Ovary (tissue), 9 donors: ENCODE measurements around the gene HSPA9. TPM values are rescaled to one million over a fixed set of nuclear protein-coding genes. Genes with fewer than 3 reads are reported as not detected.

Experiments used
- DNase-seq, 5 donors: peaks; one replicate each; pipeline ENCODE4 v3.0.0-alpha.2; 2019 to 2020
- H3K27ac ChIP-seq, 2 donors: fragments of 200-600 bp; one replicate each; pipeline versions ENCODE4 v1.5.1 to v1.8.0; 2019 to 2022
- H3K27me3 ChIP-seq: fragments of 200-600 bp; one replicate; pipeline ENCODE4 v1.8.0; 2022
- H3K36me3 ChIP-seq: fragments of 200-600 bp; sonication (generic); one replicate; pipeline ENCODE4 v1.5.1; 2019
- H3K4me1 ChIP-seq: one replicate; pipeline ENCODE4 v1.8.1; 2013; ENCODE audit warnings: mild to moderate bottlenecking, moderate library complexity; ENCODE audit not compliant: insufficient read depth
- H3K4me3 ChIP-seq: fragments of 200-600 bp; sonication (generic); one replicate; pipeline ENCODE4 v1.5.1; 2017
- H3K9me3 ChIP-seq, 2 donors: fragments of 200-600 bp in 1 of 2; sonication (generic) in 1 of 2; one replicate each; pipeline versions ENCODE4 v1.5.1 to v1.8.1; 2013 to 2019; ENCODE audit warnings: mild to moderate bottlenecking in 1 of 2, moderate library complexity in 1 of 2
- CTCF ChIP-seq, 3 donors: fragments of 450-650 bp in 2 of 3; fragments of 200-600 bp in 1 of 3; IDR thresholded peaks; one replicate each; pipeline versions ENCODE4 v1.5.1 to v1.8.0; 2016 to 2022; ENCODE audit warnings: antibody characterized with exemption in 3 of 3, mild to moderate bottlenecking in 1 of 3
- EP300 ChIP-seq: sonication (generic); formaldehyde crosslinking; IDR thresholded peaks from one replicate; pipeline ENCODE4 v1.6.1; 2017; ENCODE audit warnings: antibody characterized with exemption
- POLR2A ChIP-seq: fragments of 450-650 bp; IDR thresholded peaks from one replicate; pipeline ENCODE4 v1.6.1; 2017; ENCODE audit warnings: antibody characterized with exemption, mild to moderate bottlenecking, moderate library complexity
- WGBS, 3 donors: extraction: QIAGEN DNeasy Blood & Tissue Kit in 1 of 3; methylation state at CpG; one replicate each; pipeline versions ENCODE4 v1.1.5 to v1.1.7; 2013 to 2017; 5-methylcytosine and 5-hydroxymethylcytosine counted together
- intact Hi-C, 4 donors: fragments of 100-400 bp; cut with DNase I; formaldehyde crosslinking; loops; one replicate each; pipeline versions ENCODE4 v1.11.0 to v1.15.1; 2022 to 2023
- polyA plus RNA-seq, 2 donors: library from polyadenylated mRNA; stranded (reverse); fragments of 200-250 nt in 1 of 2; fragments of 350-450 nt in 1 of 2; fragmentation: Illumina TruSeq in 1 of 2; extraction: RNeasy Lipid Tissue Mini Kit (QIAGEN cat#74804) in 1 of 2; gene quantifications; one replicate each; pipeline ENCODE4 v1.2.3, GENCODE V29; 2013 to 2014
- total RNA-seq, 7 donors: library from RNA; depleted of rRNA in 2 of 7; stranded (reverse); fragments of >200 nt in 2 of 7; fragmentation: NEBNext Ultra II Directional in 3 of 7; extraction: Animal tissue kit (Norgen Biotek cat#: 25700) in 3 of 7; gene quantifications; one replicate each; pipeline versions ENCODE4 v1.1.0 to v1.2.4, GENCODE V29; 2016 to 2023
- donor health status: DM: no; HTN: no; CAD: no; lungs with moderate emphysema.
- donor health status: DM: no; HTN: no; CAD: no.
- donor health status: Bipolar disorder and iron deficiency.
- donor health status: DM: yes; HTN: yes; CAD: no.
- donor health status: DM: no; HTN: no; CAD: no.
- donor health status: DM: yes; HTN: yes; CAD: no.

Gene HSPA9
- total and polyA plus RNA-seq, 9 donors, result 85.4 to 340 (median 180) TPM

- H3K4me3 ChIP-seq, result no peak overlapping the region
- intact Hi-C loops, result no loop called here
- H3K27me3 ChIP-seq, result no peaks in the 10 kb centered on the region
- no peak for DNase-seq
- H3K4me1 ChIP-seq, result no peaks in the 10 kb centered on the region
- H3K9me3 ChIP-seq, result no peaks in the 10 kb centered on the region
- H3K27ac ChIP-seq, result no peak overlapping the region
- no peak for TF ChIP-seq EP300
- no peak for TF ChIP-seq CTCF (IDR thresholded peaks at IDR 0.05)
- no peak for TF ChIP-seq POLR2A
- H3K36me3 ChIP-seq, result no peaks in the 10 kb centered on the region
- WGBS, 3 donors, result 37 to 68% (median 44%) methylated on average over 1 of the region's 1 CpG
These were observed 47.0 kb downstream of the HSPA9 start for GRCh38 chr5:138528208-138528607.

GRCh38 chr5:138527170-138527569 is 48.0 kb downstream of the HSPA9 start:
- no peaks in the 10 kb centered on the region for H3K27me3 ChIP-seq
- H3K36me3 ChIP-seq, result no peaks in the 10 kb centered on the region
- intact Hi-C loops, result no loop called here
- 33 to 55% (median 37%) methylated on average over 1 of the region's 1 CpG for WGBS, 3 donors
- TF ChIP-seq POLR2A (no peak), CTCF (IDR thresholded peaks at IDR 0.05) (no peak), EP300 (no peak)
- DNase-seq, result no peak
- H3K9me3 ChIP-seq, result no peaks in the 10 kb centered on the region
- no peak overlapping the region for H3K4me3 ChIP-seq
- H3K27ac ChIP-seq, result no peak overlapping the region
- no peaks in the 10 kb centered on the region for H3K4me1 ChIP-seq

GRCh38 chr5:138523406-138523805 is 51.8 kb downstream of the HSPA9 start:
- 95 to 96% (median 96%) methylated on average over 5 of the region's 5 CpGs for WGBS, 3 donors

GRCh38 chr5:138520971-138521370 is 54.2 kb downstream of the HSPA9 start:
- no peak for DNase-seq
- no peaks in the 10 kb centered on the region for H3K36me3 ChIP-seq
- TF ChIP-seq EP300, result no peak
- TF ChIP-seq CTCF (IDR thresholded peaks at IDR 0.05), result no peak
- no peak for TF ChIP-seq POLR2A
- no peaks in the 10 kb centered on the region for H3K9me3 ChIP-seq
- no peak overlapping the region for H3K27ac ChIP-seq
- intact Hi-C loops, result no loop called here
- H3K4me3 ChIP-seq, result no peak overlapping the region
- 85 to 100% (median 86%) methylated on average over 1 of the region's 1 CpG for whole genome bisulfite sequencing, 3 donors
- no peaks in the 10 kb centered on the region for H3K27me3 ChIP-seq
- H3K4me1 ChIP-seq, result no peaks in the 10 kb centered on the region

More at GRCh38 chr5:138523406-138523805, 51.8 kb downstream of the HSPA9 start:
- TF ChIP-seq POLR2A (no peak), CTCF (IDR thresholded peaks at IDR 0.05) (no peak), EP300 (no peak)
- H3K27ac ChIP-seq, result no peak overlapping the region
- H3K4me3 ChIP-seq, result no peak overlapping the region
- H3K4me1 ChIP-seq, result no peaks in the 10 kb centered on the region
- no peaks in the 10 kb centered on the region for H3K36me3 ChIP-seq
- no peak for DNase-seq
- intact Hi-C loops, result no loop called here
- H3K9me3 ChIP-seq, result no peaks in the 10 kb centered on the region
- no peaks in the 10 kb centered on the region for H3K27me3 ChIP-seq
